Stimulated activated CD8-positive, alpha-beta memory T cell treated with anti-CD3 and anti-CD28 coated beads, Interleukin-12 subunit alpha, Interleukin-12 subunit beta, amount 100 ng/mL, for 24 hours (primary cell): ENCODE data around the gene CCDC107.

Experiments used
- DNase-seq: peaks from one replicate; pipeline ENCODE4 v3.0.0-alpha.2; 2020; ENCODE audit errors: extremely low read depth

Gene CCDC107

DNA sequence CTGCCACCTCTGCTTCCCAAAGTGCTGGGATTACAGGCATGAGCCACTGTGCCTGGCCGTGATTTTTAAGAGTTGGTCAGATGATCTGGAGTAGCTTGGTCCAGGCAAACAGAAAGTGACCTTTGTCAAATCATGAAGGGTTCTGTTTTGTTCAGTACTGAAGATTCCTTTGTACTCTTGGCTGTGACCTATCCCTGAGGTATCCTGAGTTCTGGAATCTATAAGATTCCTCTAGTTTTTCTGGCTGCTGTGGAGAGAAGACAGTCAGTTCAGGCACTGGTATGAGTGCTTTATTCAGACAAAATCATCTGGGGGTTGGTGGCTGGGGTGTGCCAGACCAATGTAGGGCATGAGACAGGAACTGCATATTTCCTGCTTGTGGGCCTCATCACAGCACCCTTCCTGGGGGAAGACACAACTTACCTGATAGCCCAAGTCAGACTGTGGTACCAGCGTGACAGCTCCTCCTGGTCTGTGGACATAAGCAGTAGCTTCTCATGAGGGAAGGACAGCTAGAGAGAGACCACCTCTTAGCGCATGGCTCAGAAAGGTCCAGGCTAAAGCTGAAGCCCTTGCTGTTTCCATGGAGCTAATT, 3.8 kb downstream of the CCDC107 start:
- DNase-seq = no peak

DNA sequence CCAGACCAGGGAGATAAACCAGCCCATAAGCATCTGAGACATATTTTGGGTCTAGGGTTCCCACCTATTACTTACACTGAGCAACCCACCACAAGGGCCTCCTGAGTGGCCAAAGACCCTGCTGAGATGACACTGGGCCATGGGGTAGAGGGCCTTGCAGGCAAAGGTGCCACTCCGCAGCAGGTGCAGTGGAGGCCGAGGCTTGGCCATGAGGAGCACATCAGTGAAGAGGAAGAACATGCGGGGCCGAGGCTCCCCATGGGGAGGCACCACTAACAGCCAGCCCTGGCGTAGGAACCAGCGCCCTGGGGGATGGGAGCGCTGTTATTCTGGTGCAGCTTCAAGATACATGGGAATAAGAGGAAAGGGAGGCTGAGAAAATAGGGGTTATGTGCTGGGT, 4.3 kb downstream of the CCDC107 start:
- DNase-seq = no peak

DNA sequence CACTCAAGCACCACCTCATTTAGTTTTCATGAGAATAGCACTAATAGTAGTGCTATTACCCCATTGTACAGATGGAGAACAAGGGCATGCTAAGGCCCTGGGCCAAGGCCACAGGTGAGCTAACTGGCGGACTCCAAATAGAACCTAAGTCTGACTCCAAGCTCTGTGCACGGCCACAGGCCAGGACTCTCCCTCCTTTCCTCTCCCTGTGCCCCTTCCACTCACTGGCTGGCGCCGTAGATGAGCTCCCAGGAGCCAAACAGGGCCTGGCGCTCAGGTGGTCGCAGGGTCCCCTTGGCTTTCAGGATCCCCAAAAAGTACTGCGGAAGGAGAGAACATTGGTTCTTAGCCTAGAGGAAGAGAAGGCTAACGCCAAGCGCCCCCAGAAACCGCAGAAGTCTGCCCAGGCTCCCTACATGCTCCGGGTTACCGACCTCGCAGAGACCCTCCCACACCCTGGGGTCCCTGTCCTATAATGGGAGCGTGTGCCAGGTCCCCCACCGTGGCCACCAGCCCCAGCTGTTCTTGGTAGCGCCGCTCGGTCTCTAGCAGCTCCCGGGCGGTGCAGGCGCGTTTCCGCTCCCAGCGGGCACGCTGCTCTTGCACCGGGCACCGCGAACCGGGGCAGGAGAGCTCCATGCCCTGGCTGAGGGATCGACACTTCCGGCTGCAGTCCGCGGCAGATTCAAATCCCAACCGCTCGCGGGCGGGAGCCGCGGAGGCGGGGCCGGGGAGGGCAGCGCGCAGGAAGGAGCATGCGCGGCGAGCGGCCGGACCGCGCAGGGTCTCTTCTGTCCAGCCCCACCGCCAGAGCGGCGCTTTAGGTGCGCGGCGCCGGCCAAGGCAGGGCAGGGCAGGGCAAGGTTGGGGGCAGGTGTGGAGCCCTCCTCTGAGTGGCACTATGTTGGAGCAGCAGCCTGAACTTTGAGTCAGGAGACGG, 6.7 kb downstream of the CCDC107 start, which contains the start of gene ARHGEF39:
ARHGEF39 (minus strand) TSS at position 665 of the 940 bp plus-strand sequence; CDS start at position 639, 26 bp downstream.
- DNase-seq = no peak

DNA sequence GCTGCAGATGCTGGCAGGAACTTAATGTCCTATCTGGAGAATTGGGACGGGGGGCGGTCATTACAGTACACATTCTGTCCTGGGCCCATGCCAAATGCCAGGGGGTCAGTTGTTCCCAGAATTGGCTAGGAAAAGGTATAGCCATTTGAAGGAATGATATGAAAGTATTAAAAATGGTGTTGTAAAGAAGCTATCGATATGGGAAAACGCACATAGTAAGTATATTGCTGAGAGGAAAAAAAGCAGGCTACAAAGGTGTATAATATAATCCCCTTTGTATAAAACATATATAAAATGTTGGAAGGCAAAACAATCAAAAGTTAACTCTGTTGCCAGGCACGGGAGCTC, 7.4 kb downstream of the CCDC107 start:
- DNase-seq = no peak

DNA sequence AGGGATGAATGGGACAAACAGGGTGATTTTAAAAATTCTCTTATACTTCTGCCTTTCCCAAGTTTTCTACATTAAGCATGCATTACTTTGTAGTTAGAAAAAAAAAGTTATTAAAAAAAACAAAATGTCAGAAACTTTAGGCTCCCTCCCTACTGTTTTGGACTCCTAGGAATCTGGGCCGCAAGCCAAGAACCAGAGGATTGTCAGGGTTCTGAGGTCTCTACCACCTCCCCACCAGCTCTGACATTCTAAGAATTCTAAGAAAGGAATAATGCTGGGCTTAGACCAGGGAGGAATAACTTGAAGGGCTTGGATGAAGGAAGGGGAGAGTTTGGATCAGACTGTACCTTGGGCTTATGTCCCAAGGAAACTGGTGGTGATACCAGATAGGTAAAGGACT, 8.0 kb downstream of the CCDC107 start:
- DNase-seq = no peak

DNA sequence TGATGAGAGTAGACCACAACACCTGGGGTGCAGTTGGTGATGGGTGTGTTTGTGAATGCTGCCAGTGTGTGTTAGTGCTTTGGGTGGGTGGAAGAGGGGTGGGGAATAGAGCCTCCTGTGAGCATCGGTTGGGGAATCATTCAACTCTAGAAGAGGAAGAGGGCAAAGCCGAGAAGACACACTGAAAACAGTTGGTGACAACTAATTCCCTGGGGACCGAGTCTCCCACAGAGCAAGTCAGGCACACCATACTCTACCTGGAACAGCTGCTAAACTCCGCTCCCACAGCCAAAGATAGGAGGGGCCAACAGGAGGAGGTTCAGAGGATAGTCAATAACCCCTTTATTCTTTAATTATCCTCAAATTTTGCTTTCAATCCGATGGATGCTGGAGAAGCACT, 8.5 kb downstream of the CCDC107 start:
- no peak for DNase-seq

DNA sequence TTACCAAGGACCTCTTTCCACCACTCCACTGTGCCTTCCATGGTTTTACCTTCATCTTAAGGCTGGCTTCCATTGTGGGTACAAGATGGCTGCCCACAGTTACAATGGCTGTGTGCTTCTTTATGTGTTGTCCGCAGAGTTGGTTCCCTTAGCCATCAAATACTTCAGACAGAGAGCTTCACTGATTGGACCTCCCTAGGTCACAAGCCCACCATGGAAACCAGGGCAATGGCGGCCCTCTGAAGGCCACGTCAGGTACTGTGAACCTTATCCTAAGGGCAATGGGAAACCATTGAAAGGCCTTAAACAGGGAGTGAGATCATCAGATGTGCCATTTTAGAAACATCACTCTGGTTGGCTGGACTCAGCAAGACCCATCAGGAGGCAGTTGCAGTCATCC, 9.8 kb downstream of the CCDC107 start:
- no peak for DNase-seq

DNA sequence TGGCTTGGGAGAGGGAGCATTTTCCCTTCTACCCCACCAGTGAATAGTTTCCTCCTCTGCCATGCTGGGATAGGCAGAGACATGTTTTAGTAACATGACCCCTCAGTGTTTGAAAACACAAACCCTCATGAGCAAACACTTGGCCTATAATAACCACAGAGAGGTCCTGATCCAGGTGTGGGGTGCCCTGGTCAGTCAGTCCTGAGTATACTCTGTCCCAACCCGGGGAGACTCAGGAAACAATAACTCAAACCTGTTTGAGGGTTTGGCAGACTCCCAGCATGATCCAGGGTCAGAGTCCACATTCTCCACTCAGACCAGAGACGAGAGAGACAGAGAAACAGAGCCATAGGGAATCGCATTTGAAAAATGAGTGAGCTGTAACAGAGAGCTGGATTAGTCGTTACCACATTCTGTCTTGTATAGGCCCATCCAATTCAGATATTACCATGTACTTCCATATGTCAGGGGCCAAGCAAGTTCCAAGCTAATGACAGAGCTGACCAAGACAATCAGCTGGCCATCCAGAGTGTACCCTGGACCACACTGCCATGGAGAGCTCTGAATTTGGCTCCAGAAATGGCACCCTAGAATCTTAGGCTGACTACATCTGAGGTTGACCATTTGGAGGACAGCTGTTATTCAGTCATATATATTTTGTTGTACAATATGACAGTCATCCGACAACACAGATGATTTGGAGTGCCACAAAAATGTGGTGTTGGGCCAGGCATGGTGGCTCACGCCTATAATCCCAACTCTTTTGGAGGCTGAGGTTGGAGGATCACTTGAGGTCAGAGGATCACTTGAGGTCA, 11.4 kb downstream of the CCDC107 start:
- DNase-seq = no peak

DNA sequence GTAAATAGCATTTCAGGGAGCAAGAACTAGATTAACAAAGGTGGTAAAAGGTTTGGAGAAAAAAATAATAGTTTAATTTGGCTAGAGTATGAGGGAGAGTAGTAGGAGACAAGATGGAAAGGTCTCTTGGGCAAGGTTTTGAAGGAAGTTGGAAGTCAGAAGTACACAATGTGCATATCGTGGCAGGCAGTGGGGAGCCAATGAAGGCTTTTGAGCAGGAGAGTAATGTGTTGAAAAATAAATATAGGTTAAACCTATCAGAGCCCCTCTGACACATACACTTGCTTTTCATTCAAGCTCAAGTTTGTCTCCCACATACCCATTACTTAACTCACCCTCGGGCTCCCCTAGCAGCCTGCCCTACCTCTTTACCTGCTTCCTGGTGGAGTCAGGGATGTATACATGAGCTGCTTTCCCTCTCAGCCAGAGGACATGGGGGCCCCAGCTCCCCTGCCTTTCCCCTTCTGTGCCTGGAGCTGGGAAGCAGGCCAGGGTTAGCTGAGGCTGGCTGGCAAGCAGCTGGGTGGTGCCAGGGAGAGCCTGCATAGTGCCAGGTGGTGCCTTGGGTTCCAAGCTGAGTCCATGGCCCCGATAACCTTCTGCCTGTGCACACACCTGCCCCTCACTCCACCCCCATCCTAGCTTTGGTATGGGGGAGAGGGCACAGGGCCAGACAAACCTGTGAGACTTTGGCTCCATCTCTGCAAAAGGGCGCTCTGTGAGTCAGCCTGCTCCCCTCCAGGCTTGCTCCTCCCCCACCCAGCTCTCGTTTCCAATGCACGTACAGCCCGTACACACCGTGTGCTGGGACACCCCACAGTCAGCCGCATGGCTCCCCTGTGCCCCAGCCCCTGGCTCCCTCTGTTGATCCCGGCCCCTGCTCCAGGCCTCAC, 15.3 kb downstream of the CCDC107 start, which contains the start of gene CA9:
CA9 (plus strand) TSS at position 797 of the 893 bp plus-strand sequence; CDS start at position 829, 32 bp downstream.
- no peak for DNase-seq

DNA sequence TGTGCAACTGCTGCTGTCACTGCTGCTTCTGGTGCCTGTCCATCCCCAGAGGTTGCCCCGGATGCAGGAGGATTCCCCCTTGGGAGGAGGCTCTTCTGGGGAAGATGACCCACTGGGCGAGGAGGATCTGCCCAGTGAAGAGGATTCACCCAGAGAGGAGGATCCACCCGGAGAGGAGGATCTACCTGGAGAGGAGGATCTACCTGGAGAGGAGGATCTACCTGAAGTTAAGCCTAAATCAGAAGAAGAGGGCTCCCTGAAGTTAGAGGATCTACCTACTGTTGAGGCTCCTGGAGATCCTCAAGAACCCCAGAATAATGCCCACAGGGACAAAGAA, 15.9 kb downstream of the CCDC107 start:
- no peak for DNase-seq

DNA sequence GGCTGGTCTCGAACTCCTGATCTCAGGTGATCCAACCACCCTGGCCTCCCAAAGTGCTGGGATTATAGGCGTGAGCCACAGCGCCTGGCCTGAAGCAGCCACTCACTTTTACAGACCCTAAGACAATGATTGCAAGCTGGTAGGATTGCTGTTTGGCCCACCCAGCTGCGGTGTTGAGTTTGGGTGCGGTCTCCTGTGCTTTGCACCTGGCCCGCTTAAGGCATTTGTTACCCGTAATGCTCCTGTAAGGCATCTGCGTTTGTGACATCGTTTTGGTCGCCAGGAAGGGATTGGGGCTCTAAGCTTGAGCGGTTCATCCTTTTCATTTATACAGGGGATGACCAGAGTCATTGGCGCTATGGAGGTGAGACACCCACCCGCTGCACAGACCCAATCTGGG, 17.1 kb downstream of the CCDC107 start:
- DNase-seq = no peak

DNA sequence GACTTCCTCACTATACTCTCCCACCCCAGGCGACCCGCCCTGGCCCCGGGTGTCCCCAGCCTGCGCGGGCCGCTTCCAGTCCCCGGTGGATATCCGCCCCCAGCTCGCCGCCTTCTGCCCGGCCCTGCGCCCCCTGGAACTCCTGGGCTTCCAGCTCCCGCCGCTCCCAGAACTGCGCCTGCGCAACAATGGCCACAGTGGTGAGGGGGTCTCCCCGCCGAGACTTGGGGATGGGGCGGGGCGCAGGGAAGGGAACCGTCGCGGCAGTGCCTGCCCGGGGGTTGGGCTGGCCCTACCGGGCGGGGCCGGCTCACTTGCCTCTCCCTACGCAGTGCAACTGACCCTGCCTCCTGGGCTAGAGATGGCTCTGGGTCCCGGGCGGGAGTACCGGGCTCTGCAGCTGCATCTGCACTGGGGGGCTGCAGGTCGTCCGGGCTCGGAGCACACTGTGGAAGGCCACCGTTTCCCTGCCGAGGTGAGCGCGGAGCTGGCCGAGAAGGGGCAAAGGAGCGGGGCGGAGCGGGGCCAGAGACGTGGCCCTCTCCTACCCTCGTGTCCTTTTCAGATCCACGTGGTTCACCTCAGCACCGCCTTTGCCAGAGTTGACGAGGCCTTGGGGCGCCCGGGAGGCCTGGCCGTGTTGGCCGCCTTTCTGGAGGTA, 17.8 kb downstream of the CCDC107 start:
- no peak for DNase-seq

DNA sequence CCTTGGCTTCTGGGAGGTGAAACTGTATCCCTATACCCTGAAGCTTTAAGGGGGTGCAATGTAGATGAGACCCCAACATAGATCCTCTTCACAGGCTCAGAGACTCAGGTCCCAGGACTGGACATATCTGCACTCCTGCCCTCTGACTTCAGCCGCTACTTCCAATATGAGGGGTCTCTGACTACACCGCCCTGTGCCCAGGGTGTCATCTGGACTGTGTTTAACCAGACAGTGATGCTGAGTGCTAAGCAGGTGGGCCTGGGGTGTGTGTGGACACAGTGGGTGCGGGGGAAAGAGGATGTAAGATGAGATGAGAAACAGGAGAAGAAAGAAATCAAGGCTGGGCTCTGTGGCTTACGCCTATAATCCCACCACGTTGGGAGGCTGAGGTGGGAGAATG, 21.0 kb downstream of the CCDC107 start:
- DNase-seq = no peak

DNA sequence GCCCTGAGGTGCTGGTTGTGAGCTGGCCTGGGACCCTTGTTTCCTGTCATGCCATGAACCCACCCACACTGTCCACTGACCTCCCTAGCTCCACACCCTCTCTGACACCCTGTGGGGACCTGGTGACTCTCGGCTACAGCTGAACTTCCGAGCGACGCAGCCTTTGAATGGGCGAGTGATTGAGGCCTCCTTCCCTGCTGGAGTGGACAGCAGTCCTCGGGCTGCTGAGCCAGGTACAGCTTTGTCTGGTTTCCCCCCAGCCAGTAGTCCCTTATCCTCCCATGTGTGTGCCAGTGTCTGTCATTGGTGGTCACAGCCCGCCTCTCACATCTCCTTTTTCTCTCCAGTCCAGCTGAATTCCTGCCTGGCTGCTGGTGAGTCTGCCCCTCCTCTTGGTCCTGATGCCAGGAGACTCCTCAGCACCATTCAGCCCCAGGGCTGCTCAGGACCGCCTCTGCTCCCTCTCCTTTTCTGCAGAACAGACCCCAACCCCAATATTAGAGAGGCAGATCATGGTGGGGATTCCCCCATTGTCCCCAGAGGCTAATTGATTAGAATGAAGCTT, 21.8 kb downstream of the CCDC107 start:
- no peak for DNase-seq

DNA sequence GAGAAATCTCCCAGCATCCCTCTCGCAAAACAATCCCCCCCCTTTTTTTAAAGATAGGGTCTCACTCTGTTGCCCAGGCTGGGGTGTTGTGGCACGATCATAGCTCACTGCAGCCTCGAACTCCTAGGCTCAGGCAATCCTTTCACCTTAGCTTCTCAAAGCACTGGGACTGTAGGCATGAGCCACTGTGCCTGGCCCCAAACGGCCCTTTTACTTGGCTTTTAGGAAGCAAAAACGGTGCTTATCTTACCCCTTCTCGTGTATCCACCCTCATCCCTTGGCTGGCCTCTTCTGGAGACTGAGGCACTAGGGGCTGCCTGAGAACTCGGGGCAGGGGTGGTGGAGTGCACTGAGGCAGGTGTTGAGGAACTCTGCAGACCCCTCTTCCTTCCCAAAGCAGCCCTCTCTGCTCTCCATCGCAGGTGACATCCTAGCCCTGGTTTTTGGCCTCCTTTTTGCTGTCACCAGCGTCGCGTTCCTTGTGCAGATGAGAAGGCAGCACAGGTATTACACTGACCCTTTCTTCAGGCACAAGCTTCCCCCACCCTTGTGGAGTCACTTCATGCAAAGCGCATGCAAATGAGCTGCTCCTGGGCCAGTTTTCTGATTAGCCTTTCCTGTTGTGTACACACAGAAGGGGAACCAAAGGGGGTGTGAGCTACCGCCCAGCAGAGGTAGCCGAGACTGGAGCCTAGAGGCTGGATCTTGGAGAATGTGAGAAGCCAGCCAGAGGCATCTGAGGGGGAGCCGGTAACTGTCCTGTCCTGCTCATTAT, 22.4 kb downstream of the CCDC107 start:
- DNase-seq = no peak

DNA sequence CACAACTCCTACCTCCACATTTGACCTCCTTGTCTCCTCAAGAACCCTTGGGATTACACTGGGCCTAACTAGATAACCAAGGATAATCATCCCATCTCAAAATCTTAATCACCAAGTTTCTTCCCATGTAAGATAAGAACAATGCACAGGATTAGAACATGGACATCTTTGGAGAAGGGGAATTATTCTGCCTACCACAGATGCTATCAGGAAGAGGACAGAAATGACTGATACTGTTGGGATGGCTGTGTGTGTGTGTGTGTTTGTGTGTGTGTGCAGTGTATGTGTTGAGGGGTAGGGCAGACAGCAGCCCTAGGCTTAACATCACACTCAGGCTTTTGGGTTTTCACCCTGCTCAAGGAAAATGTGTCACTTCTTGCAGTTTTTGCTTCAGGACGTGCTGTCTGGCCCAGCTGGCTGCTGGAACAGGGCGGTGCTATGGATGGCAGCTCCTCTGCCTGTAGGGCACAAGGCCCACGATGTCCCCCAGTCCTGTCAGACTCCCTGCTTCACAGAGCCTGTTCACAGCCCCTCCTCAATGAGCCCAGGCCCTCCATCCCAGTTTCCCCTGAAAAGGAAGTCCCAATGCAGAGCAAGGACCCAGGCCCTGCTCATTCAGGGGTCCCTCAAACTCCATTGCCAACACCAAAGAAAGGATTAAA, 23.4 kb downstream of the CCDC107 start:
- no peak for DNase-seq

DNA sequence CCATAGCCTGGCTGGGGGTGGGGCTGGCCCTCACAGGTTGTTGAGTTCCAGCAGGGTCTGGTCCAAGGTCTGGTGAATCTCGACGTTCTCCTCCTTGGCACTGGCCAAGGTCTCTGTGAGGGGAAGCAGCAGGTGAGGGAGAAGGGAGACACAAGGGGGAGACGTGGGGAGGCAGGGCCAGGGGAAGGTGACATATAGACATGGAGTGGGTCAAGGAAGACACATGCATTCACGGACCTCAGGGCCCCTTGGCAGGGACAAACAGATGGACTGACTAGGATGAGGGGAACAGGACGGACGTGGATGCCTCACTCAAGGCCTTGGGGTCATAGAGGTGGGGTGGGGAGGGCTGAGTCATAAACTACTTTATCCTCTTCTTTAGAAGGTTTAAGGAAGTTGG, 24.0 kb downstream of the CCDC107 start:
- no peak for DNase-seq

DNA sequence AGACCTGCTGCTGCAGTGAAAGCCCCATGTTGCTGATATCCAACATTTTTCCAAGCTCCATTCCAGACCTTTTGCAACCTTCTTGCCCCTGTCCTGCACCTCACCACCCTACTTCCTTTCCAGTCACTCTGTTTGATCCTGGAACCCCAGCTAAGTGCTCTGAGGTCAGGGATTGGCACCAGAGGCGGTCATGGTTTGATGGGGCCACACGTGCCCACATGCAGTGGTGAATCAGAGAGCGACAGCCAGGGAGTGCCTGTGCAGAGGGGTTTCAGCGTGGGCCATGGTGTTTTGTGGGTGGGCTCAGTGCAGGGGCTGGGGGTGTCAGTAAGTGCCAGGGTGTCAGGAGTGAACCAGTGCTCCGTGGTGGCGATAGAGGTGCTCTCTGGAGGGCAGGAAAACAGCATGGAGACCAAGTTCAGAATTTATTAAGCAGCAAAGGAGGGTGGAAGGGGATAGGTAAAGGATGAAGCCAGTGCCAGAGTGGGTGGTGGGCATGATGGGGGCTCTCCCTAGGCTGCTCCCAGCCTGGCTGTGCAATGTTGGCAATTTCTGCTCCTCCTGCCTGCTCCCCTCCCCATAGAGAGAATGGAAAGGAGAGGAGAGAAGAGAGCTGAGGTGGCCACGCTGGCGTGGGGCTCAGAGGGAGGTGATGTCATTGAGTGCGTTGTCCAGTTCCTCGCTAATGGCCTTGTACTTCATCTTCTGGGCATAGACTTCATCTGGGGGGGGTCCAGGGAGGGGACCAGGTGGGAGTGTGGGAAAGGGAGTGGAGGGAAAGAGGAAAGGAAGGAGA, 24.6 kb downstream of the CCDC107 start:
- DNase-seq = no peak
